Kidney epithelial cell (primary cell): ENCODE measurements around the gene GRIK4. TPM values are rescaled to one million over a fixed set of nuclear protein-coding genes. Genes with fewer than 3 reads are reported as not detected.
A peak's percentile ranks its signal among the peaks of the same experiment; 100 is the strongest.

ENCODE experiments used
- DNase-seq: peaks from one replicate; pipeline ENCODE4 v3.0.0-alpha.2; 2010; ENCODE audit warnings: low read depth
- H3K27me3 ChIP-seq: 2 replicates; pipeline ENCODE4 v1.6.0; 2011; ENCODE audit warnings: low read length; ENCODE audit not compliant: control insufficient read depth, insufficient read depth
- H3K36me3 ChIP-seq: 2 replicates; pipeline ENCODE4 v1.5.1; 2011; ENCODE audit warnings: low read length; ENCODE audit not compliant: control insufficient read depth, insufficient read depth
- H3K4me3 ChIP-seq: 2 replicates; pipeline ENCODE4 v1.5.1; 2011; ENCODE audit warnings: low read depth, mild to moderate bottlenecking, control low read depth, low read length
- CTCF ChIP-seq: IDR thresholded peaks from 2 replicates; pipeline ENCODE4 v1.5.1; 2011; ENCODE audit warnings: mild to moderate bottlenecking, moderate library complexity, low read length, control low read depth, inconsistent platforms; ENCODE audit not compliant: insufficient read depth, poor library complexity, severe bottlenecking
- total RNA-seq: library from RNA; depleted of rRNA; stranded (reverse); fragments of >200 nt; gene quantifications from 2 replicates; pipeline ENCODE4 v1.2.3, GENCODE V29; 2015

Gene GRIK4
- total RNA-seq, 1 donor from 2014 or later: 0.17 TPM

GRCh38 chr11:120696597-120697218, 185.2 kb downstream of the GRIK4 start:
- H3K36me3 ChIP-seq: no peaks in the 10 kb centered on the region
- H3K27me3 ChIP-seq: peaks cover 1% of the 10 kb centered on the region
- no peak for DNase-seq
- peak; percentile 7 for TF ChIP-seq CTCF
- H3K4me3 ChIP-seq: no peak overlapping the region

GRCh38 chr11:120698918-120699317, 187.4 kb downstream of the GRIK4 start:
- TF ChIP-seq CTCF: no peak
- H3K4me3 ChIP-seq: no peak overlapping the region
- no peaks in the 10 kb centered on the region for H3K36me3 ChIP-seq
- H3K27me3 ChIP-seq: no peaks in the 10 kb centered on the region
- no peak for DNase-seq

GRCh38 chr11:120702656-120703055, 191.1 kb downstream of the GRIK4 start:
- TF ChIP-seq CTCF: no peak
- H3K27me3 ChIP-seq: no peaks in the 10 kb centered on the region
- DNase-seq: no peak

GRCh38 chr11:120703358-120704152, 192.0 kb downstream of the GRIK4 start:
- H3K4me3 ChIP-seq: no peak overlapping the region
- no peaks in the 10 kb centered on the region for H3K36me3 ChIP-seq
- H3K27me3 ChIP-seq: no peaks in the 10 kb centered on the region
- no peak for DNase-seq
- TF ChIP-seq CTCF: no peak

More at GRCh38 chr11:120702656-120703055, 191.1 kb downstream of the GRIK4 start:
- H3K4me3 ChIP-seq: no peak overlapping the region
- no peaks in the 10 kb centered on the region for H3K36me3 ChIP-seq

GRCh38 chr11:120704256-120704750, 192.8 kb downstream of the GRIK4 start:
- no peak overlapping the region for H3K4me3 ChIP-seq
- H3K27me3 ChIP-seq: no peaks in the 10 kb centered on the region
- DNase-seq: no peak
- H3K36me3 ChIP-seq: no peaks in the 10 kb centered on the region
- no peak for TF ChIP-seq CTCF
